Activated gamma-delta T cell treated with anti-CD3 and anti-CD28 coated beads, Interleukin-2, amount 50 U/mL, for 16 hours (primary cell): ENCODE measurements around the gene SMOC2.
"Not testable (repeated sequence)": the region's sequence is repeated elsewhere in the genome, so short reads cannot be mapped to it uniquely, and the experiment has no call there.

ENCODE experiments used
- DNase-seq: peaks from one replicate; pipeline ENCODE4 v3.0.0-alpha.2; 2020; ENCODE audit warnings: low read depth

SMOC2 gene

GRCh38 chr6:168663041-168663440 lies 222.1 kb downstream of the SMOC2 start:
- DNase-seq = no peak

GRCh38 chr6:168664956-168665355 lies 224.0 kb downstream of the SMOC2 start:
- DNase-seq = no peak

DNA sequence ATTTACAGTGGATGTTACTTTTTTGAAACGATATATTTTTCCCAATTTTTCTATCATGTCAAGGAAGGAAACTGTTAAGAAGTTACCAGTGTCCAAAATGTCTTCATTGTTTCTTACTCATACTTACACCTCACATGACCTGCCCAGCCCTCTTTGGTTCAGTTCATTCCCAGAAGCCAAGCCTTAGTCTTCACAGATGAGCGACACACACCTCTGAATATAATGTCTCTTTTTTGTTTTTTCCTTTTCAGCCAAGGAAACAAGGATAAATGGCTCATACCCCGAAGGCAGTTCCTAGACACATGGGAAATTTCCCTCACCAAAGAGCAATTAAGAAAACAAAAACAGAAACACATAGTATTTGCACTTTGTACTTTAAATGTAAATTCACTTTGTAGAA lies 225.2 kb downstream of the SMOC2 start:
- DNase-seq = no peak

DNA sequence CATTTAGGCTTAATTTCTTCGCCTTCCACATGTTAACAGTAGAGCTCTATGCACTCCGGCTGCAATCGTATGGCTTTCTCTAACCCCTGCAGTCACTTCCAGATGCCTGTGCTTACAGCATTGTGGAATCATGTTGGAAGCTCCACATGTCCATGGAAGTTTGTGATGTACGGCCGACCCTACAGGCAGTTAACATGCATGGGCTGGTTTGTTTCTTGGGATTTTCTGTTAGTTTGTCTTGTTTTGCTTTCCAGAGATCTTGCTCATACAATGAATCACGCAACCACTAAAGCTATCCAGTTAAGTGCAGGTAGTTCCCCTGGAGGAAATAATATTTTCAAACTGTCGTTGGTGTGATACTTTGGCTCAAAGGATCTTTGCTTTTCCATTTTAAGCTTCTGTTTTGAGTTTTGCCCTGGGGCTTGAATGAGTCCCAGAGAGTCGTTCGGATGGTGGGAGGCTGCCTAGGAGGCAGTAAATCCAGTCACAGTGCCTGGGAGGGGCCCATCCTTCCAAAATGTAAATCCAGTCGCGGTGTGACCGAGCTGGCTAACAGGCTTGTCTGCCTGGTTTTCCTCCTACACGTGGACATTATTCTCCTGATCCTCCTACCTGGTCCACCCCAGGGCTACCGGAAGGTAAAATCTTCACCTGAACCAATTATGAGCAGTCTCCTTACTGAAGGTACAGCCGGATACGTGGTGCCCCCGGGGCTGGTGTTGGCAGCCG lies 225.9 kb downstream of the SMOC2 start:
- DNase-seq = no peak

GRCh38 chr6:168667428-168667805 lies 226.4 kb downstream of the SMOC2 start:
- no peak for DNase-seq

- no peak for DNase-seq
These were observed 229.5 kb downstream of the SMOC2 start for GRCh38 chr6:168670401-168670985.

DNA sequence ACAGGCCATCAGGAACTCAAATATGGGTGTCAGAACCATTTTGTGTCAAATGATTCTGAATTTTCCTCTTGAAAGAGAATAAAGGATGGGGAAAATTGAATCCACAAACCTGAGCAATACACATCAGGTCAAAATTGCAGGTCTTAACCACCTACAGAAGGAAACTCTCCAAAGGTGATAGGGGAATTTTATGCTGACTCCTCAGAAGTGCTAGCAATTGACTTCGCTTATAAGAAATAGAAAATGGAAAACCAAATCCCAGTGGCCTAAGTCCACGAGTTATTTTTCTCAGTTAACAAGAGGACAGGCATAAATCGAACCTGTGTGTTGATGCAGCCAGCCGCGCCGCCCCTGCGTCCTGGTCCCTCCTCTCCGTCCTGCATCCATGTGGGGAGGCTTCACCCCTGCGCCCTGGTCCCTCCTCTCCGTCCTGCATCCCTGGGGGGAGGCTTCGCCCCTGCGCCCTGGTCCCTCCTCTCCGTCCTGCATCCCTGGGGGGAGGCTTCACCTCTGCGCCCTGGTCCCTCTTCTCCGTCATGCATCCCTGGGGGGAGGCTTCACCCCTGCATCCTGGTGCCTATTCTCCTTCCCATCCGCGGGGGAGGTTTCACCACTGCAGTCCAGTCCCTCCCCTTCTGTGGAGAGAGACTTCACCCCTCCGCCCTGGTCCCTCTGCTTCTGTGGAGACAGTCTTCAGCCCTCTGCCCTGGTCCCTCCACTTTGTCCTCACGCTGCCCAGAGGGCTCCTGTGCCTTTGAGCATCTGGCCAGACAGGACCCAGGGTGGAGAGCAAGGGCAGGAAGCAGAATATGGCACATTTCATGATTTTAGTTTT lies 230.3 kb downstream of the SMOC2 start:
- no peak for DNase-seq

DNA sequence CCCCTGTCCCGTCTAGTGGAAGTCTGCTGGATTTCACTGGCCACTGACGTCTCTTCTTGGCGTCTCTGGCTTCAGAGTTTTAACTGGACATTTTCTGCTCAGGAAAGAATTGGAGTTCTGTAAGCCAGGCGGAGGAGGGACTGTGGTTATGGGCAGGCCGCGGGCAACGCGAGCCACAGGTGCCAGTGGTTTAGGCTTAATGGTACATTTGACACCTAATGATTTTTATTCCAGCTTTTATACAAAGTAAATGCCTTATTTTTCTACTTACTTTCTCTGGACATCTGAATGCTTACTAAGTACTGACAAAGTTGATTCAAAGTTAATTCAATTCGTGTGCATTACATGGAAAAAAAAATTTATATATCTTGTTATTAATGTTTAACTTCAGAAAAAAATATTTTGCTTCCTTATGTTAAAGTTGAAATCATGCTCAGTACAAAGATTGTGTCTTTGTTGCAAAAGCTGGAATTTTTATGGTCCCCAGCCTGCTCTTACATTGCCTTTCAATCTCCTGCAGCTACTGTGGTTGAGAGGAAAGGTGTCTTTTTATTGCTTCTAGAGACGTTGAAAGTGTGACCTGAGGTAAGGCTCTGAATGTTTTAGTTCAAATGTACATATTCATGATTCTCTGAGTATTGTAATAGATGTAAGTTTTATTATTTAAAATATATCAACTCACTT lies 231.0 kb downstream of the SMOC2 start:
- DNase-seq = no peak

DNA sequence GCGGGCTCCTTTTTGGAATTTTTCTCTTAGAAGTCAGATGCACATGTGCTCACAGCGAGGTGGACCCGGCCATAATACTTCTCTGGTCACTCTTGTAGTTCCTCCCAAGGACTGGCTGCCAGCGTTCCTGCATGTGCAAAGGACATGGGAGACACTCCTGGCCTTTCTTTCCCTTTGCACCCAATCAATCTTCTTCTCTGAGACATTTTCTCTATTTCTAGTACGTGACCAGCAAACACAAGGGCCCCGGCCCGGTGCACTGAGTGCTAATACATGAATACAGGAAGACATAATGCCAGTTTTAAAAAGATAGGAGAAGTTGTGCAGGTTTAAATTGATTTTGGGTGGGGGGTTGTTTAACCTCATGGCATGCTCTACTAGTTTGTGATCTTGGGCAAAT lies 233.6 kb downstream of the SMOC2 start:
- no peak for DNase-seq

DNA sequence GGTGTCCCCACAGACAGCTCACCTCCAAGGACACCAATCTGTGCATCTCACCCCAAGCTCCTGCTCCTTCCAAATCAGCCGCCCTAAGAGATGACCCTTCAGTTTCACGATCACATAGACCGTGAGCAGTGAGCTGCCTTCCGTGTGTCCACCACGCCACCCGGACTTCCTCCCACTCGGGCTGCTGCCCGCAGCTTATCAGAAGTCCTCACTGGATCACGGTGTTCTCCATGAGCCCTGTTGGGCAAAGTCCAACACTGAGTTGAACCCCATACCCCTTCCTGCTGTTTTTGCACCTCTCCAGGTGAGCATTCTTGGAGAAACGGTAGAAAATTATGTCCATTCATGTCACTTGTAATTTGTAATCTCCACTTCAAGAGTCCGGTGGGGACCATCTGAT lies 234.4 kb downstream of the SMOC2 start:
- DNase-seq = no peak

DNA sequence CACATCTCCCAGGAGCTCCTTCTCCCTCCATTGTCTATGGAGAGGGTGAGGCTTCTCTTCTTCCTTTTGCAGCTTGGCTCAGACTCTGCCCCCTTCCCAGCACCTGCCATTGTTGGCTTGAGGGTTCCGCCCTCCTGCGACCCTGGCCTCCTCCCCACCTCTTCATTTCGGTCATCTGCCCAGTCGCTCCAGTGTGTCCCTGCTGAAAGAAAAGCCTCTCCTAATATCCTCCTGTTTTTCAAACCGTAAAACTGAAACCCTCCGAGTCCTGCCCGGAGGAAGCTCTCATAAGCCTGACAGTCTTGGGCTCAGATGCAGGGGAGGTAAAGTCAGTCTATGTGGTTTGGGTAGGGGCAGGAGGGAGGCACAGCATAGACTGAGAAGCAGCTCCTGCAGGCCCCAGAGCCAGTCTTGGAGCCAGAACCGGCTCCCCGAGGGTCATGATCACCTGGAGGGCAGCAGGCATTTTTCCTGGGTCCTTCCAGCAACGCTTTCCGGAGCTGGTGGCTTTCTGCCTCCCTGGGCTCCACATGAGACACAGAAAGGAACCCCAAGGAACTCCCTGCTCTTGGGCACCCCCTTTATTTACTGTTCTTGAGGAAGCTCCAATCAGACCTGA lies 235.1 kb downstream of the SMOC2 start:
- DNase-seq = no peak

GRCh38 chr6:168676552-168677322 lies 235.8 kb downstream of the SMOC2 start:
- DNase-seq = no peak

DNA sequence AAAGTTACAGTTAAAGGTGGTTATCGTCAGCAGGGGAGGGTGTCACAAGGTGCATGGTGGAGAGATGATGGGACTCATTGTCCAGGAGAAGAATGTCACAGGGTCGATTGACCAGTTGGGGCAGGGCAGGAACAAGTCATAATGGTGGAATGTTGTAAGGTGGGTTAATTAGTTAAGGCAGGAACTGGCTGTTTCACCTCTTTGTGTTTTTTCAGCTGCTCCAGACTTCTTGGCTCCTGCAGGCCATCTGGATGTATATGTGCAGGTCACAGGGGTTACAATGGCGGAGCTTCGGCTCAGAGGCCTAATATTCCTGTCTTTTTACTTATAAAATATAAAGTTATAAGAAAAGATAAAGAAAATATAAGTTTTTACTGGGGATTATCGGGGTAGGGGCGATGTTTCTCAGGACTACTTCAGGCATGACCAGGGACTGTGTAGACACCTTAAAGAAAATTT lies 236.4 kb downstream of the SMOC2 start:
- DNase-seq = not testable (repeated sequence)

GRCh38 chr6:168678077-168678476 lies 237.1 kb downstream of the SMOC2 start:
- DNase-seq = no peak

GRCh38 chr6:168678588-168678987 lies 237.6 kb downstream of the SMOC2 start:
- no peak for DNase-seq

DNA sequence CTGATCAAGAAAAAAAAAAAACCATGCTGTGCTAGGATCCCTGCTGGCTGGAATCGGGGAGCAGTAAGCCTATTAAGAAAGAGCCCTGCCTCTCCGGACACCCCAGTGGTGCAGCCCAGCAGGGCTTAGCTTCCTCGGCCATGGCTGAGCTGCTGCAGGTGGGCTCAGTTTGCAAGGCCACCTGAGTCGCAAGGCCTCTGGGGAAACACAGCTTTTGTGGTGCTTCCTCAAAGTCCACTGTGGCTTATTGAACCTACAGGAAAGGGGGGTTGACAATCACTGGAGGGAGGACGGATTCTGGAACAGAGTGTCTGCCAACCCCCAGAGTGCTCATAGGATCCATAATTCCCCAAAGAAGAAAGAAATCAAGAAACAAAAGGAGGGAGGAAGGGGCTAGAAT lies 240.8 kb downstream of the SMOC2 start:
- DNase-seq = no peak

- DNase-seq = no peak
These were observed 242.6 kb downstream of the SMOC2 start for GRCh38 chr6:168683621-168684020.

- no peak for DNase-seq
These were observed 243.5 kb downstream of the SMOC2 start for GRCh38 chr6:168684471-168684870.

- DNase-seq = no peak
These were observed 243.9 kb downstream of the SMOC2 start for GRCh38 chr6:168684906-168685305.

DNA sequence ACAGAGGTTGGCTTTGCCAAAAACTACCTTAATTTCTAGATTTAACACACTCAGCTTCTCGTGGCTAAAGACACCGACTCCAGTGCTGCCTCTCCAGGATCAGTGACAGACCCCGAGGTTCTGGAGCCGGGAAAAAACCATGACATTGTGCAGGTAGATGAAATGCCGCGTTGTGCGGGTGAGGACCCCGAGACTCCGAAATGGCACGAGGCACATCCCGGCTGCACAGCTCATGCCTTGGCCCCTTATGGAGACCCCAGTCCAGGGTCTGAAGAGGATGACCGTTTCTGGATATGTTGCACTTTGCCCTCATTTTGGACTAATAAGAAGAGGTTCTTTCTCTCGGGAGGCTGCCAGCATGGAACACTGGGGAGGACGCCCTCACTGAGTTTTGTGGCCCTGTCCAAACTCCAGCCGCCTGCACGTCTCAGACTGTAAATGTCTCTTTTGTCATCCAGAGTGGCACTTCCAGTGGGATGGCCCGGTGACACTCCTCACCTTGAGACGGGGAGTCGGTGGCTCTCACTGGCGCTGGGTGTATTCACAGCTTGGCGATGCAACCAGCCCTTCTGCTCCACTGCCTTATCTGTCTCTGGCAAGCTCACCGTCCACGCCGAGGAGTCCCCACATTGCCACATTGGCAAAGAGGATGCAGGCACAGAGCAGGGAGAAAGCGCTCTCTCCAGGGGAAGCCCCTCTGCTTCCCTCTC lies 245.2 kb downstream of the SMOC2 start:
- no peak for DNase-seq
